ENCODE data around the gene FAM83E. TPM values are rescaled to one million over a fixed set of nuclear protein-coding genes. Genes with fewer than 3 reads are reported as not detected.
A peak's percentile ranks its signal among the peaks of the same experiment; 100 is the strongest.

FAM83E gene
- total RNA-seq, 1 donor from 2014 or later = 10.2 TPM

DNA sequence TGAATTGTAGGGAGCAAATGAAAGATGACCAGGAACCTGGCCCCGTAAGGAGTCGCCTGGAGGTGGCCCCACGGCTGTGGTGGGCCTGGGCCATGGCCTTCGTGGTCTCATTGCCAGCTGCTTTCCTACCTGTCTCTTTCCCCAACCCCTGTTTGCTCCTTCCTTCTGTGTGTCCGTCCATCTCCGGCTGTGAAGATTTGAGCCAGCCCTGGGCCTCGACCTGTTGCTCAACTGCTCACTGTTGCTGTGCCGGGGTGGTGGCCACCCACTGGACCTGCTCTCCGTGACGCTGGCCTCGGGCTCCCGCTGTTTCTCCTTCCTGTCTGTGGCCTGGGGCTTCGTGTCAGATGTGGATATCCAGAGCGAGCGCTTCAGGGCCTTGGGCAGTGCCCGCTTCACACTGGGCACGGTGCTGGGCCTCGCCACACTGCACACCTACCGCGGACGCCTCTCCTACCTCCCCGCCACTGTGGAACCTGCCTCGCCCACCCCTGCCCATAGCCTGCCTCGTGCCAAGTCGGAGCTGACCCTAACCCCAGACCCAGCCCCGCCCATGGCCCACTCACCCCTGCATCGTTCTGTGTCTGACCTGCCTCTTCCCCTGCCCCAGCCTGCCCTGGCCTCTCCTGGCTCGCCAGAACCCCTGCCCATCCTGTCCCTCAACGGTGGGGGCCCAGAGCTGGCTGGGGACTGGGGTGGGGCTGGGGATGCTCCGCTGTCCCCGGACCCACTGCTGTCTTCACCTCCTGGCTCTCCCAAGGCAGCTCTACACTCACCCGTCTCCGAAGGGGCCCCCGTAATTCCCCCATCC is 13.8 kb upstream of the FAM83E start:
- DNase-seq = no peak

GRCh38 chr19:48627865-48628314 is 13.0 kb upstream of the FAM83E start:
- no peak for DNase-seq

- no peak for DNase-seq
Observed at GRCh38 chr19:48627201-48627864, 12.5 kb upstream of the FAM83E start.

DNA sequence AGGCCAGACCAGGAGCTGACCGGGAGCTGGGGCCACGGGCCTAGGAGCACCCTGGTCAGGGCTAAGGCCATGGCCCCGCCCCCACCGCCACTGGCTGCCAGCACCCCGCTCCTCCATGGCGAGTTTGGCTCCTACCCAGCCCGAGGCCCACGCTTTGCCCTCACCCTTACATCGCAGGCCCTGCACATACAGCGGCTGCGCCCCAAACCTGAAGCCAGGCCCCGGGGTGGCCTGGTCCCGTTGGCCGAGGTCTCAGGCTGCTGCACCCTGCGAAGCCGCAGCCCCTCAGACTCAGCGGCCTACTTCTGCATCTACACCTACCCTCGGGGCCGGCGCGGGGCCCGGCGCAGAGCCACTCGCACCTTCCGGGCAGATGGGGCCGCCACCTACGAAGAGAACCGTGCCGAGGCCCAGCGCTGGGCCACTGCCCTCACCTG is 11.0 kb upstream of the FAM83E start:
- DNase-seq = no peak

GRCh38 chr19:48624791-48625723 is 10.2 kb upstream of the FAM83E start:
- DNase-seq = no peak

GRCh38 chr19:48624067-48624594 is 9.3 kb upstream of the FAM83E start:
- peak; percentile 99 for DNase-seq

- DNase-seq = no peak
Observed at GRCh38 chr19:48623556-48624066, 8.7 kb upstream of the FAM83E start.

DNA sequence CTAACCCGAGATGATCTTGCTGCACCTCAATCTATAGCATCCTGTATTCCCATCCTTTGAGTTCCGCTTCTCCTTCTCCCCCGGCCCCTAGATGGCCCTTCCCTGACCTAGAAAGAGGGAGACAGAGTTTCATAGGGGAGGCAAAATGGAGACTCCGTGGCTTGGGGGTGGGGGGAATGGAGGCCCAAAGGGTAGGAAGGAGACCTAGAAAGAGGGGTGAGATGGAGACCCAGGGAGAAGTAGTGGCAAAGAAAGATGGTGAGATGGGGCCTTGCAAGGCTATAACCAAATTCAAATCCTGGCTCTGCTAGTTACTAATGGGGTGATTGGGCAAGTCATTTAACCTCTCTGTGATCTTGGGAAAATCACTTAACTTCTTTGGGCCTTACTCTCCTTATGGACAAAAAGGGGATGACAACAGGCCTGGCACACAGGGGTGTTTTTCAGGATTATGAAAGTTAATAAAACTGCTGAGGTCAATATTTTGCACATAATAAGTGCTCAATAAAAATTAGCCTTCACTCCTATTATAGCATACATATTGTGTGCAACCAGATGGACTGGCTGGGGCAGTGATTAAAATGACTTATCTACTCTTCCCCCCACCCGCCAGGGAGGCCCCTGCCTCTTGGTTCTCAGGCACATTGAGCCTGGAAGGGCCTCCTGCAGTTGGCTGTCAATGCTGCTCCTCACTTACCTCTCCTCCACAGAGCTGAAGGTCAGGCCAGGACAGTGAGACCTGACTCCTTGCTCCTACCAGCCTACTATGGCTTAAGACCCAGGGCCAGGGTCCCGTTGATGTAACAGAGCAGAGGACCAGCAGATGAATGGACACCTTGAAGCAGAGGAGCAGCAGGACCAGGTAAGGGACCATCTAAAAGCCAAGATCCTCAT is 5.1 kb upstream of the FAM83E start:
- DNase-seq = no peak

- peak; percentile 100 for DNase-seq
Observed at GRCh38 chr19:48618916-48619691, 4.2 kb upstream of the FAM83E start, which contains the start of the genes RPL18 and SPHK2. Gene RPL18 (minus strand): TSS chr19:48619178. CDS start chr19:48619143, 35 bp downstream. Gene SPHK2 (plus strand): TSS chr19:48619506. CDS start chr19:48620515, 1,009 bp downstream.

GRCh38 chr19:48618278-48618915 is 3.5 kb upstream of the FAM83E start:
- no peak for DNase-seq

DNA sequence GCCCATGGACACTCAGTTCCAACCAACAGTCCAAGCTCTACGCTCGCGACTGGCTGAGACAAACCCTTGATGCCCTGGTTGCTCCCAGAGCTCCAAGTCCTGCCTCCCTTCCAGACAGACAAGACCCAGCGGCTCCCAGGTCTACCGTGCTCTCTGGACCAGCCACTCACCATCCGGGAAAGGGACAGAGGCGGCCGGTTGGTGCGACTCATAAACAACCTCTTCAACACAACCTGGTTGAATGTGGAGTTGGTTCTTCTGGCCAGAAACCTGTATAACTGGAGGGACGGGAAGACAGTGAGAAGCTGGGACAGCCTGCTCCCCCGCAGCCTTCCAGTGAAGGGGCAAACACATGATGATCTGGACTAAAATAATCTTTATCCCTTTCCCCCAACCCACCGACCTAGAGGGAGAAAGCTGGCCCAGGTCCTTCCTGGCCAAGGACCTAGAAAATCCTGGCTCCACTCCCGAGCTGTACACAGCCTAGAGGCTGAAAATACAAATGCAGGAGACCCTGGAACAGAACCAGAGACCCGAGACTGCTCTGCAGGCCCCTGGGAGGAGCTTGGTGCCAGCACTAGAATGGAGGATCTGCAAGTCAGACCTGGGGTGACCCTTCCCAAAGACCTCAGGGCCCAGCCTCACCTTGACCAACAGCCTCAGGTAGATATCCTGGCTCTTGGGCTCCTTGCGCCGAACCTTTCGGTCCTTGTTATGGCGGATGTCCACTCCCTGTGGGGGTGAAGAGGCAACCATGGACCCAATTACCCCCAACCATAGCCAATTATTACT is 2.5 kb upstream of the FAM83E start:
- DNase-seq = no peak

- DNase-seq = no peak
Observed at GRCh38 chr19:48616491-48617056, 1.7 kb upstream of the FAM83E start.

GRCh38 chr19:48616041-48616436 is 1.2 kb upstream of the FAM83E start:
- DNase-seq = no peak

GRCh38 chr19:48615231-48616040 is 560 bp upstream of the FAM83E start:
- no peak for DNase-seq

GRCh38 chr19:48613852-48614435 is 932 bp downstream of the FAM83E start:
- DNase-seq = no peak

GRCh38 chr19:48613024-48613851 is 1.6 kb downstream of the FAM83E start:
- DNase-seq = no peak

Data from tongue (tissue), 2 donors.